ENCODE data around the gene IGSF21.

GRCh38 chr1:18400347-18401102 is 292.9 kb downstream of the IGSF21 start:
- TF ChIP-seq, protein P1, sequence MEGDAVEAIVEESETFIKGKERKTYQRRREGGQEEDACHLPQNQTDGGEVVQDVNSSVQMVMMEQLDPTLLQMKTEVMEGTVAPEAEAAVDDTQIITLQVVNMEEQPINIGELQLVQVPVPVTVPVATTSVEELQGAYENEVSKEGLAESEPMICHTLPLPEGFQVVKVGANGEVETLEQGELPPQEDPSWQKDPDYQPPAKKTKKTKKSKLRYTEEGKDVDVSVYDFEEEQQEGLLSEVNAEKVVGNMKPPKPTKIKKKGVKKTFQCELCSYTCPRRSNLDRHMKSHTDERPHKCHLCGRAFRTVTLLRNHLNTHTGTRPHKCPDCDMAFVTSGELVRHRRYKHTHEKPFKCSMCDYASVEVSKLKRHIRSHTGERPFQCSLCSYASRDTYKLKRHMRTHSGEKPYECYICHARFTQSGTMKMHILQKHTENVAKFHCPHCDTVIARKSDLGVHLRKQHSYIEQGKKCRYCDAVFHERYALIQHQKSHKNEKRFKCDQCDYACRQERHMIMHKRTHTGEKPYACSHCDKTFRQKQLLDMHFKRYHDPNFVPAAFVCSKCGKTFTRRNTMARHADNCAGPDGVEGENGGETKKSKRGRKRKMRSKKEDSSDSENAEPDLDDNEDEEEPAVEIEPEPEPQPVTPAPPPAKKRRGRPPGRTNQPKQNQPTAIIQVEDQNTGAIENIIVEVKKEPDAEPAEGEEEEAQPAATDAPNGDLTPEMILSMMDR (IDR thresholded peaks at IDR 0.05): no peak
- no peak for TF ChIP-seq POLR2A (IDR thresholded peaks at IDR 0.05)
